Endothelial cell (in vitro differentiated cells): ENCODE results near the gene SPIN2A. TPM values are rescaled to one million over a fixed set of nuclear protein-coding genes. Genes with fewer than 3 reads are reported as not detected.
"Not testable (repeated sequence)": the region's sequence is repeated elsewhere in the genome, so short reads cannot be mapped to it uniquely, and the experiment has no call there.

Experiments used
- DNase-seq: peaks from one replicate; pipeline ENCODE4 v3.0.0; 2021; ENCODE audit warnings: low spot score
- H3K27ac Mint-ChIP-seq: one replicate; pipeline ENCODE4 v1.8.0; 2021; ENCODE audit warnings: mixed read lengths, inconsistent platforms; ENCODE audit not compliant: unreplicated experiment
- H3K27me3 Mint-ChIP-seq: one replicate; pipeline ENCODE4 v1.8.0; 2021; ENCODE audit warnings: mild to moderate bottlenecking, moderate library complexity, mixed read lengths, inconsistent platforms; ENCODE audit not compliant: unreplicated experiment
- H3K36me3 Mint-ChIP-seq: one replicate; pipeline ENCODE4 v1.8.0; 2021; ENCODE audit warnings: mild to moderate bottlenecking, low read depth, mixed read lengths, inconsistent platforms; ENCODE audit not compliant: unreplicated experiment
- H3K4me1 Mint-ChIP-seq: one replicate; pipeline ENCODE4 v1.8.0; 2021; ENCODE audit warnings: mild to moderate bottlenecking, mixed read lengths, inconsistent platforms; ENCODE audit not compliant: unreplicated experiment
- H3K4me3 Mint-ChIP-seq: one replicate; pipeline ENCODE4 v1.8.0; 2021; ENCODE audit warnings: mild to moderate bottlenecking, mixed read lengths, inconsistent platforms; ENCODE audit not compliant: unreplicated experiment
- H3K9me3 Mint-ChIP-seq: one replicate; pipeline ENCODE4 v1.8.0; 2021; ENCODE audit warnings: mixed read lengths, inconsistent platforms; ENCODE audit not compliant: unreplicated experiment
- long read RNA-seq: library from polyadenylated mRNA; unstranded; transcript quantifications from one replicate; pipeline ENCODE4 v2.0.0, GENCODE V29; 2020; ENCODE audit not compliant: unreplicated experiment
- total RNA-seq: library from RNA; stranded (reverse); fragmentation: NEBNext Ultra II Directional; extraction: Animal tissue kit (Norgen Biotek cat#: 25700); gene quantifications from one replicate; pipeline ENCODE4 v1.2.1, GENCODE V29; 2021; ENCODE audit not compliant: unreplicated experiment
- TF ChIP-seq, protein P1 (sequence below): fragments of 200-600 bp; sonication (generic); IDR thresholded peaks from one replicate; pipeline ENCODE4 v1.5.0; 2021; ENCODE audit warnings: antibody characterized with exemption; ENCODE audit not compliant: unreplicated experiment

Gene SPIN2A
- 1.6 TPM for total RNA-seq
- long read RNA-seq: 0 reads

DNA sequence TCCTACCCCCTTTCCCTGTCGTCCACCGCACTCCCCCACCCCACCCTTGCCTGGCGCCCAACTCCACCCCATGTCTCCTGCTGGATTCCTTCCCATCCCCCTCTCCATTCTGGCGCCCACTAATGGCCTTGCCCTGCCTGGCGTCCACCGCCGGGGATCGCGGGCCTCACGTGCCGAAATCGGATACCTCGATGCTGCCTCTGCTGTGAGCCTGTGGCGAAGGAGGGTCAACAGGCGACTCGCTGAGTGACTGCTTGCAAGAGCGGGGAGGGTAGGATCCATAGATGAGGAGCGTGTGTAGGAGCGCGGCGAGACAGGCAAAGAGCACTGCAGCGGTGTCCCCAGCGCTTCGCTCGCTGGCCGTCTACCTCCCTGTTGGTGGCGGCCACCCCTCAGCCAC is at the start of gene SPIN2A:
Gene SPIN2A (minus strand): TSS at position 325 of the 400 bp plus-strand sequence. CDS start 800 bp downstream, outside the sequence.
- Mint-ChIP-seq H3K27ac (peak within 1 kb of the TSS; percentile 84), H3K4me3 (peak within 1 kb of the TSS; percentile 81)
- not testable (repeated sequence) for H3K4me1 Mint-ChIP-seq, H3K36me3 Mint-ChIP-seq, H3K9me3 Mint-ChIP-seq, H3K27me3 Mint-ChIP-seq
- peak; percentile 9 for DNase-seq

DNA sequence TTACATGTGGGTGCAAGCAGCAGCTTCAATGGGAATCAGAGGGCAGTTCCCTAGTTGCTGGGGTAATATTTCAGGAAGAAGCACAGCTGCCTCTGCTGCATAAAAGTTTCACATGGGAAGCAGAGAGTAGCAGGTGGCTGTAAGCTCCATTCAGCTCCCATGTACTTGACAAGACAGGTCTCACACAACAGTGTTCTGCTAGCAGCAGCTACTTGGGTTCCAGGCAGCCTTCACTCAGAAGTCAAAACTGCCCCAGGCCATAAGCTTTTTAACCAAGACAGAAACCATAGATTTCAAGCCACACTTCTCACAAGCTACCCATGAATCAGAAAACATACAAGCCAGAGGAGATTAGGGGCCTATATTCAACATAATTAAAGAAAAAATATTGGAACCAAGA is 41.4 kb upstream of the SPIN2A start:
- Mint-ChIP-seq H3K27ac (no peak overlapping the region), H3K4me3 (no peak overlapping the region), H3K27me3 (no peaks in the 10 kb centered on the region), H3K4me1 (no peaks in the 10 kb centered on the region), H3K9me3 (no peaks in the 10 kb centered on the region), H3K36me3 (no peaks in the 10 kb centered on the region)
- TF ChIP-seq, protein P1, sequence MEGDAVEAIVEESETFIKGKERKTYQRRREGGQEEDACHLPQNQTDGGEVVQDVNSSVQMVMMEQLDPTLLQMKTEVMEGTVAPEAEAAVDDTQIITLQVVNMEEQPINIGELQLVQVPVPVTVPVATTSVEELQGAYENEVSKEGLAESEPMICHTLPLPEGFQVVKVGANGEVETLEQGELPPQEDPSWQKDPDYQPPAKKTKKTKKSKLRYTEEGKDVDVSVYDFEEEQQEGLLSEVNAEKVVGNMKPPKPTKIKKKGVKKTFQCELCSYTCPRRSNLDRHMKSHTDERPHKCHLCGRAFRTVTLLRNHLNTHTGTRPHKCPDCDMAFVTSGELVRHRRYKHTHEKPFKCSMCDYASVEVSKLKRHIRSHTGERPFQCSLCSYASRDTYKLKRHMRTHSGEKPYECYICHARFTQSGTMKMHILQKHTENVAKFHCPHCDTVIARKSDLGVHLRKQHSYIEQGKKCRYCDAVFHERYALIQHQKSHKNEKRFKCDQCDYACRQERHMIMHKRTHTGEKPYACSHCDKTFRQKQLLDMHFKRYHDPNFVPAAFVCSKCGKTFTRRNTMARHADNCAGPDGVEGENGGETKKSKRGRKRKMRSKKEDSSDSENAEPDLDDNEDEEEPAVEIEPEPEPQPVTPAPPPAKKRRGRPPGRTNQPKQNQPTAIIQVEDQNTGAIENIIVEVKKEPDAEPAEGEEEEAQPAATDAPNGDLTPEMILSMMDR: no peak
- no peak for DNase-seq

DNA sequence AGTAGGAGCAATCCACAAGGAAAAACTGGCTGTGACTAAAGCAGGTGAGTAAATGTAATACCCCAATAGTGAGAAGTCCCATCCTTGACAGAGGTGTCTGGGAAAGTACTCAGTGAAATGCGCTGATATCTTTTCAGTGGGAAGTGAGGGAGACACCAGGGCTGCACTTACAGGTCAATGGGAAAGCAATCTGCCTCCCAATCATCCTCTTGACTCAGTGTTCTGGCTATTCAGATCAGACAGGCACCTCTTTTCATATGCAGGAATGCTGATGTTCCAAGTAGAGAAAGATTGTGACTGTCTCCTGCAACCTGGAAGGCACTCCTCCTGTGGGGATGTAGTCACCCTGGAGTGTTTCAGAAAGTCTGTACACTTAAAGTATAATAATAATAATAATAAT is 39.9 kb upstream of the SPIN2A start:
- no peak for DNase-seq
- TF ChIP-seq, protein P1: no peak
- Mint-ChIP-seq H3K4me3 (no peak overlapping the region), H3K27me3 (no peaks in the 10 kb centered on the region), H3K4me1 (no peaks in the 10 kb centered on the region), H3K27ac (no peak overlapping the region), H3K9me3 (no peaks in the 10 kb centered on the region), H3K36me3 (no peaks in the 10 kb centered on the region)

DNA sequence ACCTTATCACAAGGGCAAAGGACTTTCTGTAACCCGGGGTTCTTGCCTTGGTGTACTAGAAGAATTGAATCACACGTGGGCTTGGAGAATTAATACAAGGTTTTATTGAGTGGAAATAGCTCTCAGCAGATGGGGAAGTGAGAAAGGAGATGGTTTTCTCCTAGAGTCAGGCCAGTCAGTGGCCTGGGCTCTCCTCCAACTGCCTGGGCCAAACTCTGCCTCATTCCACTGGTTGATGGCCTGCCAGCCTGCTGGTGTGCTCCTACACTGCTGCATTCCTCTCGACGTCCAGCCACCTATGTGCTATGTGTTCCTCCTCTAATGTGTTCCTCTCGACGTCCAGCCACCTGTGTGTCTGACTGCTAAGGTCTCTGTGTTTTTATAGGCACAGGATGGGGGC is 35.3 kb upstream of the SPIN2A start:
- H3K36me3 Mint-ChIP-seq: no peaks in the 10 kb centered on the region
- DNase-seq: no peak
- H3K27ac Mint-ChIP-seq: no peak overlapping the region
- H3K4me3 Mint-ChIP-seq: no peak overlapping the region
- H3K4me1 Mint-ChIP-seq: no peaks in the 10 kb centered on the region
- TF ChIP-seq, protein P1: no peak
- H3K27me3 Mint-ChIP-seq: no peaks in the 10 kb centered on the region
- H3K9me3 Mint-ChIP-seq: no peaks in the 10 kb centered on the region

DNA sequence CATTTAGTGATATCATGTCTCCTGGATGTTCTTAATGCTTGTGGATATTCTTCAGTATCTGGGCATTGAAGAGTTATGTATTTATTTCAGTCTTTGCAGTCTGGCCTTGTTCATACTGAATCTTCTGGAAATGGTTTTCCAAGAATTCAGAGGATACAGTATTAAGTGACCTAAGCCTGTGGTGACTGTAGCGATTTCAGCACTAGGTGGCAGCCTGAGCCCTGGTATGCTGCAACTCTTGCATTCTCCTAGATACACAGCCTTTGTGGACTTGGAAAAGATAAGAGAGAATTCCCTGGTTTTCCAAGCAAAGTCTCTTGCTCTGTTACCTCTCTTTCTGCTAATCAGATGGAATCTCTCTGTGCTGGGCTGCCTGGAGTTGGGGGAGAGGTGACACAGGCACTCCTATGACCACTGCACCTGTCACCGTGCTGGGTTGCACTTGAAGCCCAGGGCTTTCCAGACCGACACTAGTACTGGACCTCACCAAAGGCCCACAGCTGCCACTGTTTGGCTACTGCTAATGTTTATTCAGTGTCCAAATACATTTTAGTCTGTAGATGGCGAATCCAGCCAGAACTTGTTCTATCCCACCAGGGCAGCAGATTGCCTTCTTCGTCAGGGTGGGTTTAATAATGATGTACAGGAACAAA is 19.3 kb upstream of the SPIN2A start:
- H3K4me3 Mint-ChIP-seq: no peak overlapping the region
- peaks cover 14% of the 10 kb centered on the region for H3K4me1 Mint-ChIP-seq
- TF ChIP-seq, protein P1: peak; percentile 24
- H3K9me3 Mint-ChIP-seq: peaks cover 4% of the 10 kb centered on the region
- no peak overlapping the region for H3K27ac Mint-ChIP-seq
- H3K36me3 Mint-ChIP-seq: peaks cover 9% of the 10 kb centered on the region
- peaks cover 3% of the 10 kb centered on the region for H3K27me3 Mint-ChIP-seq
- peak; percentile 34 for DNase-seq
